T-helper 22 cell (primary cell): Measurements from ENCODE around the gene GLB1L2.
"Not testable (repeated sequence)": the region's sequence is repeated elsewhere in the genome, so short reads cannot be mapped to it uniquely, and the experiment has no call there.

Source experiments
- DNase-seq: peaks from one replicate; pipeline ENCODE4 v3.0.0-alpha.2; 2020; ENCODE audit warnings: low read depth

GLB1L2 gene

GRCh38 chr11:134331354-134332188, at the start of gene GLB1L2:
Gene GLB1L2 (plus strand): TSS chr11:134331988. CDS start chr11:134332062, 74 bp downstream.
- DNase-seq, result peak; percentile 69

- no peak for DNase-seq
Observed at GRCh38 chr11:134282121-134283045, 49.4 kb upstream of the GLB1L2 start.

GRCh38 chr11:134283461-134284230, 48.1 kb upstream of the GLB1L2 start:
- no peak for DNase-seq

- not testable (repeated sequence) for DNase-seq
Observed at GRCh38 chr11:134284349-134284748, 47.4 kb upstream of the GLB1L2 start.

- DNase-seq, result no peak
Observed at GRCh38 chr11:134287561-134287960, 44.2 kb upstream of the GLB1L2 start.

- DNase-seq, result no peak
Observed at GRCh38 chr11:134288486-134288885, 43.3 kb upstream of the GLB1L2 start.

GRCh38 chr11:134289167-134289566, 42.6 kb upstream of the GLB1L2 start:
- DNase-seq, result no peak

GRCh38 chr11:134289789-134290188, 42.0 kb upstream of the GLB1L2 start:
- DNase-seq, result no peak

- DNase-seq, result no peak
Observed at GRCh38 chr11:134290646-134291045, 41.1 kb upstream of the GLB1L2 start.

GRCh38 chr11:134291196-134291595, 40.6 kb upstream of the GLB1L2 start:
- no peak for DNase-seq

GRCh38 chr11:134292661-134293060, 39.1 kb upstream of the GLB1L2 start:
- DNase-seq, result no peak

- no peak for DNase-seq
Observed at GRCh38 chr11:134293119-134294113, 38.4 kb upstream of the GLB1L2 start.

- no peak for DNase-seq
Observed at GRCh38 chr11:134294664-134295063, 37.1 kb upstream of the GLB1L2 start.

- DNase-seq, result no peak
Observed at GRCh38 chr11:134312223-134312622, 19.6 kb upstream of the GLB1L2 start.

GRCh38 chr11:134312807-134313206, 19.0 kb upstream of the GLB1L2 start:
- DNase-seq, result no peak

GRCh38 chr11:134313379-134313778, 18.4 kb upstream of the GLB1L2 start:
- no peak for DNase-seq

- no peak for DNase-seq
Observed at GRCh38 chr11:134313821-134314607, 17.8 kb upstream of the GLB1L2 start.

- no peak for DNase-seq
Observed at GRCh38 chr11:134317103-134317502, 14.7 kb upstream of the GLB1L2 start.

- not testable (repeated sequence) for DNase-seq
Observed at GRCh38 chr11:134321373-134321772, 10.4 kb upstream of the GLB1L2 start.

- DNase-seq, result no peak
Observed at GRCh38 chr11:134322553-134322952, 9.2 kb upstream of the GLB1L2 start.
